Erythroblast (primary cell): Measurements from ENCODE around the gene BPGM.
A peak's percentile ranks its signal among the peaks of the same experiment; 100 is the strongest.

ENCODE experiments used
- DNase-seq, 2 experiments: peaks; one replicate each; lab custom pipeline; 2025; lab: John Stamatoyannopoulos, UW
- GATA1 ChIP-seq: IDR thresholded peaks from 2 replicates; pipeline ENCODE4 v1.6.1; 2011; ENCODE audit warnings: low read depth, mild to moderate bottlenecking, control low read depth, low read length, moderate library complexity
- POLR2A ChIP-seq: IDR thresholded peaks from 2 replicates; pipeline ENCODE4 v1.6.1; 2011; ENCODE audit warnings: mild to moderate bottlenecking, low read length

Gene BPGM

GRCh38 chr7:134718211-134718875, 71.7 kb downstream of the BPGM start:
- no peak for TF ChIP-seq GATA1
- no peak for TF ChIP-seq POLR2A
- DNase-seq = no peak

DNA sequence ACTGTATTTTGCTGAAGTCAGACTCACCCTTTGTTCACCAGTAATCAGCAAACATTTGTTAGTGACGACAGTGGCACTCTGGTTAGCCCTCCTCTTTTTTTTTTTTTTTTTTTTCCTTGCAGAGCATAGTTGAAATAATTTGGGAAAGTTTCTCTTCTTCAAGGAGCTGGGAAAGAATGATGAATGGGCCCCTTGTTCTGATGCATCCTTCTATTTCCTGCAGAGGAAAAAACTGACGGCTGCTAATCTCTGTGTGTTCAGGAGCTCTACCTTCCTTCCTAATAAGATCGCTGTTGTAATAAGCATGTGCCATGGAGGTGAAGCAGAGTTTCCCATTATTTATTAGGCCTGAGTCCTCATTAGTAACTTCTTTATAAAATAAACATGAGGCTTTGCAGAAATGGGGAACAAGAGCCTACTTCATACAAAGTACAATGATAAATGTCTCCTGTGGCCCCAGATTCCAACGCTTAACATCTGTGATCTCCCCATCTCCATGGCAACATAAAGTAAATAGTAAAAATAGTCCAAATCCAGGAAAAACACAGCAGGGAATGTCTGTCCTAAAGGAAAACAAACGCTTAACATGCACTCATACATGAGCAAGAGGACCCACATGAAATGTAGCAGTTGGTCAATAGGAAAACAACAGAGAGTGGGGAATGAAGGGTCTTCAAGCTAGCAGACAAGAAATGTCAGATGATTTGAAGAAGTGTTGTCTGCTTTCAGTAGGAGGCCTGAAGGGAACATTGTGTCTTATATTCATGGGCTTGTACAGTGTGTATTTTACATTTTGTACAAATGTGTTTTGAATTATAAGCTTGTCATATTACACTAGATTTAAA, 73.7 kb downstream of the BPGM start:
- TF ChIP-seq GATA1 = no peak
- TF ChIP-seq POLR2A = no peak
- DNase-seq = no peak

- no peak for DNase-seq
- TF ChIP-seq GATA1 (no peak), POLR2A (no peak)
These were observed 74.5 kb downstream of the BPGM start for GRCh38 chr7:134721171-134721570.

DNA sequence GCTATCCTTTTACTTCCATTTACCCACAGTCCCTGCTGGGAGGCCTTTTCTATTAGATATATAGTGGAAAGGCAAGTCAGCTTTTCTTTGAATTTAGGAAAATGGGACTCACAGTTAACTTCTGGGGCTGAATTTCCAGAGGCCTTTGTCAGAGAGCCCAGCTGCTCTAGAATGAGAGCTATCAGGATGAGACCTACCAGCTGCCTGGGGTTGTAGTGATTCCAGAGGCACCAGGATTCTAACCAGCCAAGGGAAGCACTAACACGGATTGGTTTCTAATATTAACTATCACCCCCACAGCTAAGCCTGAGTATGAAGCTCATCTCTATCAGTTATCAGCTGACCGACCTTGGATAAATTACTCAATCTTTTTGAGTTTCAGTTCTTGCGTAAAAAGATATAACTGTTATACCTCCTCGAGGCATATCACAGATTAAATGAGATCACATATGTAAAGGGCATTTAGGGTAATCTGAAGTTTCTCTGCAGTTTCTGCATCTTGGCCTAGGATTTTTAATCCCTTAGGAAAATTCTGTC, 76.2 kb downstream of the BPGM start:
- DNase-seq = no peak
- TF ChIP-seq POLR2A (no peak), GATA1 (no peak)

GRCh38 chr7:134723892-134724291, 77.2 kb downstream of the BPGM start:
- DNase-seq = no peak
- no peak for TF ChIP-seq POLR2A
- no peak for TF ChIP-seq GATA1

DNA sequence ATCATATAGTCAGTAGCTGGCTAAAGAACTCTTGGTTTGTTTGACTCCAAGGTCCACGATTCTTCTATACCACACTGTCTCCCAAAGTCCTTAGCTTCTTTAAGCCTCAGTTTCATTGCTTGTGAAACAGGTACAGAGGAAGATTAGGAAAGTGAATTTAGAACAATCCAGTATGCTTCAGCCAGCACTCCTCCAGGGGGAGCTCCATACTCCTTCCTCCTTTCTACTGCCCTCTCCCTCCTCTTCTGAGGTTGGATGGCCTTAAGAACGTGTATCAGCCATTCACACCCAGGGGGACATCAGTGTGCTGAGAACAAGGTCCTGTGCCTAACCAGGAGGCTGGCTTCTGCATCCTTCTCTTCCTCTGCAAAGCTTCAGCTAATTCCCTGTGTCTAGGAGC, 78.0 kb downstream of the BPGM start:
- peak; percentile 40 to 41 for DNase-seq
- TF ChIP-seq POLR2A (no peak), GATA1 (no peak)

- TF ChIP-seq POLR2A = no peak
- TF ChIP-seq GATA1 = no peak
- DNase-seq = no peak
These were observed 79.9 kb downstream of the BPGM start for GRCh38 chr7:134726581-134726980.

- DNase-seq = no peak
These were observed 81.1 kb downstream of the BPGM start for GRCh38 chr7:134727711-134728110.

More at GRCh38 chr7:134727711-134728110, 81.1 kb downstream of the BPGM start:
- TF ChIP-seq POLR2A (no peak), GATA1 (no peak)
